GM21381 (cell line): ENCODE data around the gene CDC37.

Experiments
- ATAC-seq: cut with Tn5 transposase; IDR thresholded peaks from one replicate; pipeline ENCODE4 v1.9.1; 2021; ENCODE audit warnings: mild to moderate bottlenecking, moderate library complexity; ENCODE audit not compliant: unreplicated experiment

The CDC37 gene

GRCh38 chr19:10403137-10404021 lies at the start of gene CDC37:
TSS of gene CDC37 (minus strand) at chr19:10403542. CDS start at chr19:10403479, 63 bp downstream.
- ATAC-seq, result peak; percentile 77

- ATAC-seq, result no peak
These were observed 47.7 kb upstream of the CDC37 start for GRCh38 chr19:10450853-10451609.

GRCh38 chr19:10450191-10450852 lies 47.0 kb upstream of the CDC37 start:
- ATAC-seq, result no peak

- ATAC-seq, result no peak
These were observed 45.7 kb upstream of the CDC37 start for GRCh38 chr19:10449037-10449436.

- ATAC-seq, result no peak
These were observed 39.4 kb upstream of the CDC37 start for GRCh38 chr19:10442698-10443097.

GRCh38 chr19:10439588-10439987 lies 36.2 kb upstream of the CDC37 start:
- no peak for ATAC-seq

- ATAC-seq, result no peak
These were observed 29.8 kb upstream of the CDC37 start for GRCh38 chr19:10433131-10433536.

- no peak for ATAC-seq
These were observed 29.4 kb upstream of the CDC37 start for GRCh38 chr19:10432736-10433130.

GRCh38 chr19:10431943-10432735 lies 28.8 kb upstream of the CDC37 start:
- ATAC-seq, result no peak

GRCh38 chr19:10431254-10431942 lies 28.1 kb upstream of the CDC37 start:
- ATAC-seq, result no peak

GRCh38 chr19:10430505-10431253 lies 27.3 kb upstream of the CDC37 start:
- no peak for ATAC-seq

GRCh38 chr19:10428996-10429381 lies 25.6 kb upstream of the CDC37 start:
- no peak for ATAC-seq

- ATAC-seq, result no peak
These were observed 23.8 kb upstream of the CDC37 start for GRCh38 chr19:10427169-10427568.

GRCh38 chr19:10424011-10424637 lies 20.8 kb upstream of the CDC37 start:
- ATAC-seq, result no peak

- no peak for ATAC-seq
These were observed 19.5 kb upstream of the CDC37 start for GRCh38 chr19:10422846-10423245.

- no peak for ATAC-seq
These were observed 18.7 kb upstream of the CDC37 start for GRCh38 chr19:10422046-10422461.

- ATAC-seq, result no peak
These were observed 18.1 kb upstream of the CDC37 start for GRCh38 chr19:10421240-10422045.
